Measurements from ENCODE around the gene ECD.
"Not testable (repeated sequence)": the region's sequence is repeated elsewhere in the genome, so short reads cannot be mapped to it uniquely, and the experiment has no call there.

ECD gene

GRCh38 chr10:73161662-73162061 lies 6.1 kb downstream of the ECD start:
- no peak for DNase-seq
- intact Hi-C loops (cut with DNase I): loop anchor here (10.0 kb wide), 1 partner anchor 797 kb away; no protein-coding TSS in a partner anchor

- intact Hi-C loops (cut with DNase I): loop anchor here (10.0 kb wide), 1 partner anchor 796 kb away; no protein-coding TSS in a partner anchor
- DNase-seq: no peak
These were observed 6.7 kb downstream of the ECD start for GRCh38 chr10:73161079-73161478.

GRCh38 chr10:73159038-73159648 lies 8.7 kb downstream of the ECD start:
- DNase-seq: peak in 7 of 10 donors; percentile 37 to 85 (median 63)
- intact Hi-C loops (cut with DNase I): loop anchor here (1.0 kb wide), 1 partner anchor 62 kb away; no protein-coding TSS in a partner anchor

- intact Hi-C loops (cut with DNase I): no loop called here
- DNase-seq: no peak
These were observed 11.8 kb downstream of the ECD start for GRCh38 chr10:73156054-73156453.

GRCh38 chr10:73152009-73152408 lies 15.8 kb downstream of the ECD start:
- intact Hi-C loops (cut with DNase I): no loop called here
- no peak for DNase-seq

GRCh38 chr10:73150633-73151413 lies 17.0 kb downstream of the ECD start:
- intact Hi-C loops (cut with DNase I); DNase-seq: not testable (repeated sequence)

GRCh38 chr10:73141603-73142002 lies 26.2 kb downstream of the ECD start:
- intact Hi-C loops (cut with DNase I): no loop called here

GRCh38 chr10:73139251-73139650 lies 28.6 kb downstream of the ECD start:
- intact Hi-C loops (cut with DNase I): no loop called here
- no peak for DNase-seq

More at GRCh38 chr10:73141603-73142002, 26.2 kb downstream of the ECD start:
- no peak for DNase-seq

GRCh38 chr10:73136627-73137026 lies 31.2 kb downstream of the ECD start:
- intact Hi-C loops (cut with DNase I): no loop called here
- DNase-seq: no peak

- no peak for DNase-seq
- intact Hi-C loops (cut with DNase I): no loop called here
These were observed 33.1 kb downstream of the ECD start for GRCh38 chr10:73134727-73135126.

GRCh38 chr10:73131913-73132686 lies 35.7 kb downstream of the ECD start:
- no peak for DNase-seq

GRCh38 chr10:73131301-73131700 lies 36.5 kb downstream of the ECD start:
- DNase-seq: no peak

More at GRCh38 chr10:73131913-73132686, 35.7 kb downstream of the ECD start:
- intact Hi-C loops (cut with DNase I): no loop called here

GRCh38 chr10:73126343-73126742 lies 41.5 kb downstream of the ECD start:
- intact Hi-C loops (cut with DNase I): no loop called here

More at GRCh38 chr10:73131301-73131700, 36.5 kb downstream of the ECD start:
- intact Hi-C loops (cut with DNase I): no loop called here

GRCh38 chr10:73119952-73120351 lies 47.9 kb downstream of the ECD start:
- DNase-seq: no peak
- intact Hi-C loops (cut with DNase I): no loop called here

More at GRCh38 chr10:73126343-73126742, 41.5 kb downstream of the ECD start:
- no peak for DNase-seq

- intact Hi-C loops (cut with DNase I): no loop called here
- no peak for DNase-seq
These were observed 48.4 kb downstream of the ECD start for GRCh38 chr10:73119457-73119856.

GRCh38 chr10:73117976-73118743 lies 49.6 kb downstream of the ECD start:
- DNase-seq: no peak
- intact Hi-C loops (cut with DNase I): no loop called here

- intact Hi-C loops (cut with DNase I): no loop called here
- DNase-seq: no peak
These were observed 51.8 kb downstream of the ECD start for GRCh38 chr10:73116017-73116416.

- intact Hi-C loops (cut with DNase I): no loop called here
- no peak for DNase-seq
These were observed 54.3 kb downstream of the ECD start for GRCh38 chr10:73113551-73113950.

- intact Hi-C loops (cut with DNase I): not testable (repeated sequence)
These were observed 55.8 kb downstream of the ECD start for GRCh38 chr10:73112032-73112431.

GRCh38 chr10:73110345-73110849 lies 57.4 kb downstream of the ECD start, which contains the start of gene NUDT13:
Gene NUDT13, plus strand, starts transcription at chr10:73110455. Its CDS starts 3,911 bp downstream, at chr10:73114366.
- peak in 9 of 10 donors; percentile 34 to 95 (median 70) for DNase-seq
- intact Hi-C loops (cut with DNase I): no loop called here

More at GRCh38 chr10:73112032-73112431, 55.8 kb downstream of the ECD start:
- not testable (repeated sequence) for DNase-seq
